Stimulated activated CD8-positive, alpha-beta memory T cell treated with anti-CD3 and anti-CD28 coated beads, Interleukin-15, amount 100 ng/mL, for 48 hours (primary cell): ENCODE measurements around the gene PSMD11.
"Not testable (repeated sequence)": the region's sequence is repeated elsewhere in the genome, so short reads cannot be mapped to it uniquely, and the experiment has no call there.

Experiments used
- DNase-seq, 2 donors: peaks; one replicate each; pipeline ENCODE4 v3.0.0-alpha.2; 2020; ENCODE audit warnings: low read depth in 2 of 2

Gene PSMD11

DNA sequence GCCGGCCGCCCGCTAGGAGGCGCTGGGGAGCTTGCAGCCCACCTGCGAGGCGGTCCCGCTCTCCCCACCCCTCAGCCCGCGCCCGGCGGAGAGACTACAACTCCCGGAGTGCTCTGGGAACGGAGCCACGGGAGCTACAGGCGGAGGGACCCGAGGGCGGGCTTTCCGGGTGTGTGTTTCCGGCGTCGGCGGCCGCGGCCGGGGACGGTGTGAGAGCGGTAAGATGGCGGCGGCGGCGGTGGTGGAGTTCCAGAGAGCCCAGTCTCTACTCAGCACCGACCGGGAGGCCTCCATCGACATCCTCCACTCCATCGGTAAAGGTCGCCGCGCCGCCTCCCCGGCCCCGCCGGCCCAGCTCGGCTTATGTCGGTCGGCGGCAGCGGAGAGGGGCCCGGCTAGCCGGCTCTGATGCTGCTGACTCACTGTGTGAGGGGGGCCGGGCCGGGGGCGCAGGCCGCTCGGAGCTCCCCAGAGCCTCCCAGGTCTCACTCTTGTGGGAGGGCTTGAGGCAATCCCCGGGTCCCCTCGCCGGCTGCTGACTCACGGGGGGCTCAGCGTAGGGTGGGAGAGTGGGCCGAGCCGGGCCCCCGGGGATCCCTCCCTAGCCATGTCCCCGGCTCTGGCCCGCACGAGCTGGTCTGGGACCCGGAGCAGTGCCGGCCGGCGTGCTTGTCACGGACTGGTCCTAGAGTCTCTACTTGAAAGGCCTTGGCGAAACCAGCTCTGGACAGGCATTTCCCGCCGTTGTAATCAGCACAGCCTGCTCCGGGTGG, at the start of gene PSMD11:
Gene PSMD11 (plus strand): TSS at position 210 of the 773 bp plus-strand sequence. CDS start 14 bp downstream, at position 224.
- peak; percentile 98 to 99 for DNase-seq

DNA sequence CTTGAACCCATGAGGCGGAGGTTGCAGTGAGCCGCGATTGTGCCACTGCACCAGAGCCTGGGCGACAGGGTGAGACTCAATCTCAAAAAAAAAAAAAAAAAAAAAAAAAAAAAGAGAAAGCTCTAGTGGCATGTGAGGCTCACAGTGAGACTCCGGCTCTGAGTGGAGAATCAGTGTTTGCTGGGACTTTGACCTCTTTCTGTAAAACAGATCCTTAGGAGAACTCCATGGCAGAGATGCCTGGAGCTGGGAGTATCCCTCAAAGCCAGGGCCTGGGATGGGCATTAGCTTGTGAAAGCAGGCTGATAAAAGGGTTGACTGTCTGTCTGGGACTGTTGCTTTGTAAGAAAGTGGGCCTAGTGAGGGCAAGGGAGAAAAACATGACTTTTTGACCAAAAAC, 48.0 kb upstream of the PSMD11 start:
- DNase-seq: no peak

DNA sequence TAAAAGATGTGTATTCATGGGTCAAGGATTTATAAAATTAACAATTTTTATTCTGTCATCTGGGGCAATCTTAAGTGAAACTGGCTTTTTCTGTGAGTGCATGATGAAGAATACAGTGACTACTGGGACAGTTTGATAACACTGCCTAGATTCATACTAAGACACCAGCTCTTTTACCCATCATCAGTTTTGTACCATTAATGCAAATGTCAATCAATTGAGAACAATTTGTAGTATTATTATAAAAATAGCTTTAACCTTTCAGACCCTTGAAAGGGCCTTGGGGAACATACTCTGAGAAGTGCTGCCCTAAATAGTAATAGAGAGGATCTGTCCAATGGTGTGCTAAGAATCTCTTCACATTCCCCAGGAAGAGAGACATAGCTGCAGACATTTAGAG, 45.4 kb upstream of the PSMD11 start:
- no peak for DNase-seq

DNA sequence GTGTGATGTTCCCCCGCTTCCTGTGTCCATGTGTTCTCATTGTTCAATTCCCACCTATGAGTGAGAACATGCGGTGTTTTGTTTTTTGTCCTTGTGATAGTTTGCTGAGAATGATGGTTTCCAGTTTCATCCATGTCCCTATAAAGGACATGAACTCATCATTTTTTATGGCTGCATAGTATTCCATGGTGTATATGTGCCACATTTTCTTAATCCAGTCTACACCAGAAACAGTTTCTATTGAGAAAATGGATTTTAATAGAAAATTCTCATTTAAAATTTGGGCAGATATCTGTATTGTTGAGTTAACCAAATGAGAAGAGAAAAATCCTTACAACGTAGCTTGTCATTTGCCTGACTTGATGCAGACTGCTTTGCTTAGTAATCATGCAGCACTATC, 34.2 kb upstream of the PSMD11 start:
- not testable (repeated sequence) for DNase-seq

DNA sequence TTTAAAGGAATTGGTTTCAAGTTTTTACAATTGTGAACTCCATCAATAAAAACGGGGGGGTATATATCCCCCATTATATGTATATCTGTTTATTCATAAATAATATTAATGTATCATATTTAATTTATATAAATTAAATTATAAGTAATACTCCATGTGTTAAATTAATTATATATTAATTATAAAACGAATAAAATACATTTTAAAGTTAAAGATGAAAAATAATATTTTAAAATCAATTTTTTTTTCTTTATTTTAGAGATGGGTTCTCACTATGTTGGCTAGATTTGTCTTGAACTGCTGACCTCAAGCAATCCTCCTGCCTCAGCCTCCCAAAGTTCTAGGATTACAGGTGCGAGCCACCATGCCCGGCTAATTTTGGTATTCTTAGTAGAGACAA, 17.4 kb upstream of the PSMD11 start:
- DNase-seq: no peak

DNA sequence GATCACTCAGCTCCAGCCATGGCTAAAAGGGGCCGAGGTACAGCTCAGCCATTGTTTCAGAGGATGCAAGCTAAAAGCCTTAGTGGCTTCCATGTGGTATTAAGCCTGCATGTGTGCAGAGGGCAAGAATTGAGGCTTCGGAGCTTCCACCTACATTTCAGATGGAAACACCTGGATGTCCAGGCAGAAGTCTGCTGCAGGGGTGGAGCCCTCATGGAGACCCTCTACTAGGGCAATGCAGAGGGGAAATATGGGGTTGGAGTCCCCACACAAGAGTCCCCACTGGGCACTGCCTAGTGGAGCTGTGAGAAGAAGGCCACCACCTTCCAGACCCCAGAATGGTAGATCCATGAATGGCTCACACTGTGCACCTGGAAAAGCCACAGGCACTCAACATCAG, 14.7 kb upstream of the PSMD11 start:
- no peak for DNase-seq

DNA sequence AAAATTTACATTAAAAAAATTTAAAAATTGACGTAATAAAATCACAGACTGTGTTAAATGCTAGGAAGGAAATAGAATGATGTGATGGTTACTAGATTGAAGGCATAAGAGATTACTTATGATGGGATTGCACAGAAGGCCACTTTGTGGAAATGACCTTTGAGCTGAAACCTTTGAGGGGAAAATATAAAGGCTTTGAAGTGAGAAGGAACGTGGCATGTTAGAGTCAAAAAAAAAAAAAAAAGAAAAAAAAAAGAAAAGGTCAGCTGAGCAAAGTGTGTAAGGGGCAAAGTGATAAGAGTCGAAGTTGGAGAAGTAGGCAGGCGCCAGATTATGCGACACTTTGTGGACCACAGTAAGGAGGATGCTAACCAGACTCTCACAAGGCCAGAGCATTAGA, 3.6 kb upstream of the PSMD11 start:
- DNase-seq: no peak

DNA sequence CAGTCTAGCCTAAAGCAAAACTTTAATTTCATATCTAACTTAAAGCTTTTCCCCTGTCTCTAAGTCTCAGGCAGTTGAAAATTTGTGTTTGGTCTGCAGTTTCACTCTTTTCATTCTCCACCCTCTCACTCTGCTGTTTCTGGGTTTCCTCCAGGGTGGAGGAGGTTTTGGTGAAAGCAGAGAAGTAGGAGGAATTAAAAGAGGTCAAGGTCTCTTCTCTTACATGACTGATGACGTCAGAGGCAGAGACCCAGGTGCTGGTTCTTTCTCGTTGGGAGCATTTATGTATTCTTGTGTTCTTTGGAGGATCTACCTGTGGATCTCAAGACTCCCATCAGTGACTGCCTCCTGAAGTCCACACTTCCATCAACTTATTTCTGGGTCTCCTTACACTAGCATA, 2.4 kb upstream of the PSMD11 start:
- no peak for DNase-seq

DNA sequence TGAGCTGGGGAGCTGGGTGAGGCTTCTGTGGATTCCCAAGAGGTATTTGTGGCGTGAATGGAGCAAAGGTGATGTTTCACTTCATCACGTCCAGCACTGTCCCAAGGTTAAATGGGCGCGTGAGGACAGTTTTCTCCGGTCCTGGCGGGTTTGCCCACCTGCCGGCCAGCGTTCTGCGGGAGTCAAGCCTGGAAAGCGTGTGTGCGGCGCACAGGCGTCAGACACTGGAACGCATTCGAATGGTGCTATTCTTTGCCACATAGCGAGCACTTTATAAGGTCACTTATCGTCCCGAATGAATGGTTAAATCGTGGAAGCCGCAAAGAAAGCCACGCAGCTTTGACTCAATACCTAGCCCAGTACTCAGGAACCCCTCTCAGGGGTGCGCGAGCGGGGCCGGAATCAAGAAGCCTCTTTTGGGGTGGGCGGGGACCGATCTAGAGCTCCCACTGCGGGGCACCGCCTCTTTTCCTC, 446 bp upstream of the PSMD11 start:
- DNase-seq: no peak

DNA sequence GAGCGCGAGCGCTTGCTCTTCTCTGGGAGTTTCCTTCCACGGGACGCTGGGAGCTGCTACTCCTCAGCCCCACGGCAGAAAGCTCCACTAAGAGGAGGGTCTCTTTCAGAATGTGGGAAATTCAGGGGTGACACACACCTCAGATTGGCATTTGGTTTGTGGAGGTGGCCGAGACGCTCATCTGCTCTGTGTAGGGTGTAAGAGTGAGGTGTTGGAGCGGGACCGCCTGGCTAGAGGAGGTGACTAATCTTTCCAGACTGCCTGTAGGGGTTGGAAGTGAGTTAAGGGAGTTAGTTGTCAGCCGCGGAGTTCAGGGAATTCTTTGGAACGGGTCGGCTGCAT, 735 bp downstream of the PSMD11 start:
- peak in 1 of 2 donors; percentile 23 for DNase-seq

DNA sequence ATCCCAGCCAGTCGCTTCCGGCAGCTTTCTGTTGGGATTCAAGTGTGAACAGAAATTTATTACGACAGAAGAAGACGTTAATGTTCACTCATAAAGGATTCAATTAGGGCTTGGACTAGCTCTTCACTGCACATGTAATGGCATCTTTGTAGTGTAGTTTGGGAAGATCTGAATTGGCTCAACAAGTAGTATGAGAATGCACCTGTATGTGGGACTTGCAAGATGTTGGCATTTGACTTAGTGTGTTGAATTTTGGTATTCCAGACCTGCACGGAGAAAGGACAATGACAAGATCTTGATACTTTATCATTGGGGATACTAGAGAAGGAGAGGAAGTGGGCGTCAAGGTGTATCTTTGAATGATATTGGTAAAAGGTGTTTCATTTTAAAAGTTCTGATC, 1.2 kb downstream of the PSMD11 start:
- no peak for DNase-seq

DNA sequence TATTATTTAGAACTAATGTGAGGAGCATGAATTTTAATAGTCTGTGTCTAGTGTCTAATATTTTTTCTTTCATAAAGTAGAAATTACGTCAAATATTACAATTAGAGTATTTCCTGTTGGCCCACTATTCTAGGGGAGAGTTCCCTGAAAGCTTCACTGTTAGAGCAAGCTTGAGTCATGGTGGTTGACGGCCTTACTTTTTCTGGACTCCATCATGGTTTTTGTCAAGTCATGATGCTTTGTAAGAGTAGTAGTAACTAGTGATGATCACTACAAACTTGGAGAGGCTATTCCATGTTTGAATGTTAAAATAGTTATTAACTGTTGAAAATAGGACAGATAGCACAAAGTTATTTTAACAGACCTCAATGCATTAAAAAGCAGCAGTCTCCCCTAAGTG, 1.7 kb downstream of the PSMD11 start:
- no peak for DNase-seq

DNA sequence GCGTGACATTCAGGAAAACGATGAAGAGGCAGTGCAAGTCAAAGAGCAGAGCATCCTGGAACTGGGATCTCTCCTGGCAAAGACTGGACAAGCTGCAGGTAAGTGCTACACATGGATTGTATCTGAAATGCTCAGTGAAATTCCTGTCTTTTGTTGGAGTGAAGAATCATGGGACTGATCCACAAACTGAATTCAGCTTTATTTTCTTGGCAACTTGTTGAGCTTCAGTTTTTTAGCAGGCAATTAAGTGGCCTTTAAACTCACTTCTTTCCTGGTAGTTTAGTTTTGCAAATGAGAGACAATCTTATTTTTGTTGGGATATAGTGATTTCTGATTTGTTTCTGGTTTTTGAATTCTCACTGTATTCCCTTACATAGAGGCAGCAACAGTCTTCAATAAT, 2.6 kb downstream of the PSMD11 start:
- DNase-seq: no peak

DNA sequence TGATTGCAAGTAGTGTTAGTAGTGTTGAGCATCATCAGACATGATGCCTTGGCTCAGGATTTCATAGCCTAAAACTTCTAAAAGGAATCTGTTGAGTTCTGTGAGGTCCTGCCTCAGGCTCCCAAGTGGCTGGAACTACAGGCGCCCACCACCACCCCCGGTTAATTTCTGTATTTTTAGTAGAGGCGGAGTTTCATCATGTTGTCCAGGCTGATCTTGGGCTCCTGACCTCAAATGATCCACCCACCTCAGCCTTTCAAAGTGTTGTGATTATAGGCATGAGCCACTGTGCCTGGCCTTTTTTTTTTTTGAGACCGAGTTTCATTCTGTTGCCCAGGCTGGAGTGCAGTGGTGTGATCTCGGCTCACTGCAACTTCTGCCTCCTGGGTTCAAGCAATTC, 5.7 kb downstream of the PSMD11 start:
- DNase-seq: no peak

DNA sequence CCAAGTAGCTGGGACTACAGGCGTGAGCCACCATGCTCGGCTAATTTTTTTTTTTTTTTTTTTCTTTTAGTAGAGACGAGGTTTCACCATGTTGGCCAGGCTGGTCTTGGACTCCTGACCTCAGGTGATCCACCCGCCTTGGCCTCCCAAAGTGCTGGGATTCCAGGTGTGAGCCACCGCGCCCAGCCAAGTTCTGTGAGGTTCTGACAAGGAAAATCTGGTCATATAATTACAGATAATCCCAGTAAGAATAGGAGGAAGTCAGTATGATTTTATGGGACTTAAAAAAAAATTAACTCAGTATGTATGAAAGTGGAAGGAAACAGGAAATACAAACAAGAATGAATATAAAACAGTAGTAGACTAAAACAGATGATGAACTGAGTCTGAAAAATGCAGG, 6.1 kb downstream of the PSMD11 start:
- DNase-seq: not testable (repeated sequence)

DNA sequence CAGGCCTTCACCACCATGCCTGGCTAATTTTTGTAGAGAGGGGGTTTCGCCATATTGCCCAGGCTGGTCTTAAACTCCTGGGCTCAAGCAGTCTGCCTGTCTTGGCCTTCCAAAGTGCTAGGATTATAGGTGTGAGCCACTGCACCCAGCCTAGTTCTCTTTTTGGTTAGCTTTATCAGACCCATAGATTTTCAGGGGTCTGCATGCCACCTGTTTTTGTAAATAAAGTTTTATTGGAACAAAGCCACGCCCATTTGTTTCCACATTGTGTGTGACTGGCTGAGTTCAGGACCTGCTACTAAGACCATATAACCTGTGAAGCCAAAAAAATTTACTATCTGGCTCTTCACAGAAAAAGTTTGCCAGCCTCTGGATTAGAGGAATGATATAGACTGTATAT, 7.6 kb downstream of the PSMD11 start:
- DNase-seq: no peak

DNA sequence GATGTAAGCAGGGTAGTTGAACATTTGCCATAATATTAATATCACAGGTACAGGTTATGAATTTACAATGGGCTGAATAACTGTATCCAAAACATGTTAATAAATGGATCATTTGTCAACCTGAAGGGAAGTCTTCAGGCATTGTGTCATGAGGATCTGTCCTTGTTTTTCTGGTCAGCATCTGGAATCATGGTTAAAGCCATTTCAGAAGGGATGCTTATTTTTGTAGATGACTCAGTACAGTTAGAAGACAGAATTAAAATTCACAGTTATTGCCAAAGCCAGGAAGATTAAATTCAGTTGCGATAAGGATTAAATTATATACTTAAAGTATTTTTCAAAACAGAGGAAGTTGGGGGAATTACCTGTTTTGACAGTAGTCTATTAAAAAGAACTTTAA, 8.0 kb downstream of the PSMD11 start:
- no peak for DNase-seq

DNA sequence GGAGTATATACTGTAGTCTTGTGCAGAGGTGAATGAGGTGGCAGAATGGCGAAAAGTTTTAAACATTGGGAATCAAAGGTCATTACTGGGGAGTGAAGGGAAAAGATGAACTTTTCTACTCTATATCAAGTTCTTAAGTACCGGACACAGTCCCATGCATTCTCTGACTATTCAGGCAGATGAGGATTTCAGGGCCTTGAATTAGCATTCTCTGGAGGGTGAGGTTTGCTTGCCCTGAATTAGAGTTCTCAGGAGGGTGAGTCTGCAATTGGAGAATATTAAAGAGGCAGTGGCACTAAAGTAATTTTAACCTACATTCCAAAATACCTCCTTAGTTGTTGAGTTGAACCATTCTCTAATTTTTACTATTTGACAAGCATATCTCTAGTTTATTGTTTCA, 9.1 kb downstream of the PSMD11 start:
- DNase-seq: no peak

DNA sequence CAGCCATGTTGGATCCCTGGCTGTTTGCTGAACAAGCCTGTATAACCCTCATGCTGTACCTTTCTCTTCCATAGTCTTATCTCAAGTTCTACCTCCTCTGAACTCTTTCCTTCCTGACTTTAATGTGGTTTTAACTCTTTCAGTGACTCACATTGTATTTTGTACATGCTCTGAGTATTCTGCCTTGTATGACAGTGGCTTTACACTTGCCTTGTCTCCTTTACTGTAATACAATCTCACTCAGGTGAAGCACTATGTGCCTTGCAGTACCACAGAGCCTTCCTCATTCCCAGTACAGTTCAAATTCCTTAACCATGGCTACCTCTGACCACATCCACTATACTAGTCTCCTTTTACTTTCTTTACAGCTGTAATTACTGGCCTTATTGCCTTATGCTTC, 14.1 kb downstream of the PSMD11 start:
- no peak for DNase-seq

DNA sequence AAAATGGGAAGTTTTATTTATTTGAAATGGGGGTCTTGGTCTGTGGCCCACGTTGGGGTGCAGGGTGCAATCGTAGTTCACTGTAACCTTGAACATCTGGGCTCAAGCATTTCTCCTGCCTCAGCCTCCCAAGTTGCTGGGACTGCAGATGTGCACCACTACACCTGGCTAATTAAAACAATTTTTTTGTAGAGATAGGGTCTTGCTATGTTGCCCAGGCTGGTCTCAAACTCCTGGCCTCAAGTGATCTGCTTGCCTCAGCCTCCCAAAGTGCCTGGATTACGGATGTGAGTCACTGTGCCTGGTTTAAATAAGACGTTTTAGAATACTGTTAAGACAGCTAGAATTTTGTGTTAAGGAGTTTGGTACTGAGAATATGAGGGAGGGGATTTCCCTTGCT, 15.7 kb downstream of the PSMD11 start:
- DNase-seq: no peak

DNA sequence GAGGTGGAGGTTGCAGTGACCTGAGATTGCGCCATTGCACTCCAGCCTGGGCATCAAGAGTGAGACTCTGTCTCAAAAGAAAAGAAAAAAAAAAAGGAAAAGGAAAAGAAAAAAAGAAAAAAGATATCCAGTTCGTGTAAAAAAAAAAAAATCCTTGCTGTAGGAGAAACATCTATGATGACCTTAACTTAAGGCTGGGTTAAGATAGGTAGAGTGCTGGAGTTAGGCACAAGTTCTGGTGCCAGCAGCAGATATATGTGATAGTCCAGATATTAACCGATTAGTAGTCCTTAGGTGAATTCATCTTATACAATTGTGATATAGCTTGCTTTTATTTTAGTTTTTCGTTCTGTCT, 17.2 kb downstream of the PSMD11 start:
- no peak for DNase-seq

DNA sequence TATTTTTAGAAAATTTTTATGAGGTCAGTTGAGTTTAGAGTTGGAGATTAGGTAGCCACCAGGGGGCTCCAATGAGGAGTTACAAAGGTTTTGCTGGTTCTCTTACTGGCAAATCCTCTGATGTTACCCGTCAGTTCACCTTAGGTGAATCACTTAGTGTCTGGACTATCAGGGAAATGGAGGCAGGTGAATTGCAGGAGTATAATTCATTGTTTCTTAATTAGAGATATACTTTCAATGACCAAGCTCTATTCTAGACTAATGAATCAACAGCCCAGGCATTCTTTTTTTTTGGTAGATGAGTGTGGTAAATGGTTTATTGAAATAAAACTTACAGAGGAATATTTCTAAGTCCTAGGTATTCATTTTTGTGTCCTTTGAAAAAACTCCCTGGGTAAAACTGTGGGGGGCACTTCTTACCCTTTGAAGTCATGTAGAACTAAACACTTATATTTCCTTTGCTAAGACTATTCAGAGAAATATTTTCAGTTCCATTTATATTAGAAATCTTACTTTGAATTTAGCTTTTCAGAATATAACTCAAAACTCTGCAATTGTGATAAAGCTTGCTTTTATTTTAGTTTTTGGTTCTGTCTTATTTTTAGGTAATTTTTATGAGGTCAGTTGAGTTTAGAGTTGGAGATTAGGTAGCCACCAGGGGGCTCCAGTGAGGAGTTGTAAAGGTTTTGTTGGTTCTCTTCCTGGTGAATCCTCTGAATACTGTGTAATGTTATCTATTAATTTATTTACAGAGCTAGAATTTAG, 17.7 kb downstream of the PSMD11 start:
- peak in 1 of 2 donors; percentile 17 for DNase-seq

DNA sequence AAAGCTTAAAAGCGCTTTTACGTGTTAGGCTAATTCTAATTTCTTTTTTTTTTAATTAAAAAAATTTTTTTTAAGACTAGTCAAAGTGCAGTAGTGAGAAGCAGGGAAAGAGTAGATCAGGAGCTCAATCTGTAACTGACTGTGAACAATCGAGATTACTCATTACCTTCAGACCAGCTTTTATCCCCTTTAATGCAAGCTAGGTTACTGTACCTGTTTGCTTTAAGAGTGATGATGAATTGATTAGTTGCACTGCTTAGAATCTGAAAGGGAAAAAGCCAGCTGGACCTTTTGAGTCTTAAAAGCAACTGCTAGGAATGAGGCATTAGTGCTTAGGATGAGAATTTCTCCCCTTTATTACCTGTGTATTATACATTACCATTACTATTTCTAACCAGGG, 19.0 kb downstream of the PSMD11 start:
- DNase-seq: no peak
